Subcutaneous abdominal adipose tissue (tissue), 5 donors: ENCODE results near the gene CPB2.

ENCODE experiments used
- H3K27ac ChIP-seq: one replicate; pipeline ENCODE4 v1.7.0; 2013; ENCODE audit warnings: low read depth, mild to moderate bottlenecking, inconsistent platforms, low read length, moderate library complexity
- H3K27me3 ChIP-seq, 5 donors: one replicate each; pipeline ENCODE4 v1.7.0; 2013; ENCODE audit warnings: low read length in 5 of 5, inconsistent platforms in 1 of 5; ENCODE audit not compliant: control insufficient read depth in 5 of 5, insufficient read depth in 4 of 5
- H3K36me3 ChIP-seq, 5 donors: one replicate each; pipeline ENCODE4 v1.7.0; 2013; ENCODE audit warnings: low read length in 5 of 5; ENCODE audit not compliant: control insufficient read depth in 5 of 5, insufficient read depth in 5 of 5
- H3K4me1 ChIP-seq, 5 donors: one replicate each; pipeline ENCODE4 v1.7.0; 2013; ENCODE audit warnings: low read length in 5 of 5, mild to moderate bottlenecking in 3 of 5, moderate library complexity in 1 of 5; ENCODE audit not compliant: control insufficient read depth in 5 of 5, insufficient read depth in 5 of 5
- H3K4me3 ChIP-seq, 5 donors: one replicate each; pipeline ENCODE4 v1.7.0; 2013; ENCODE audit warnings: low read length in 5 of 5, low read depth in 1 of 5
- H3K9ac ChIP-seq, 5 donors: one replicate each; pipeline ENCODE4 v1.7.0; 2013; ENCODE audit warnings: low read length in 5 of 5, mild to moderate bottlenecking in 4 of 5, moderate library complexity in 3 of 5
- H3K9me3 ChIP-seq, 5 donors: one replicate each; pipeline ENCODE4 v1.7.0; 2013; ENCODE audit warnings: low read length in 5 of 5; ENCODE audit not compliant: control insufficient read depth in 5 of 5
- donor health status: healthy.
- donor health status: healthy.
- donor health status: healthy.
- donor health status: healthy.
- donor health status: healthy.

Gene CPB2

GRCh38 chr13:46116653-46117502 lies 12.0 kb upstream of the CPB2 start:
- no peak overlapping the region for H3K9ac ChIP-seq
- no peaks in the 10 kb centered on the region for H3K9me3 ChIP-seq
- H3K4me1 ChIP-seq = no peaks in the 10 kb centered on the region
- H3K27ac ChIP-seq = no peak overlapping the region
- H3K27me3 ChIP-seq = no peaks in the 10 kb centered on the region
- no peaks in the 10 kb centered on the region for H3K36me3 ChIP-seq
- no peak overlapping the region for H3K4me3 ChIP-seq

- Histone ChIP-seq H3K36me3 (no peaks in the 10 kb centered on the region), H3K27me3 (peaks cover 0 to 2% (median 0%) of the 10 kb centered on the region in 5 donors), H3K9ac (no peak overlapping the region), H3K9me3 (no peaks in the 10 kb centered on the region), H3K4me1 (no peaks in the 10 kb centered on the region), H3K27ac (no peak overlapping the region), H3K4me3 (no peak overlapping the region)
These were observed 9.8 kb upstream of the CPB2 start for GRCh38 chr13:46114613-46115012.

GRCh38 chr13:46113596-46113995 lies 8.8 kb upstream of the CPB2 start:
- Histone ChIP-seq H3K27me3 (peaks cover 0 to 2% (median 0%) of the 10 kb centered on the region in 5 donors), H3K27ac (no peak overlapping the region), H3K4me1 (no peaks in the 10 kb centered on the region), H3K9ac (no peak overlapping the region), H3K4me3 (no peak overlapping the region), H3K9me3 (no peaks in the 10 kb centered on the region), H3K36me3 (no peaks in the 10 kb centered on the region)

GRCh38 chr13:46111151-46111550 lies 6.3 kb upstream of the CPB2 start:
- H3K27me3 ChIP-seq = peaks cover 0 to 2% (median 0%) of the 10 kb centered on the region in 5 donors
- H3K9ac ChIP-seq = no peak overlapping the region
- no peaks in the 10 kb centered on the region for H3K4me1 ChIP-seq

GRCh38 chr13:46109451-46109850 lies 4.6 kb upstream of the CPB2 start:
- Histone ChIP-seq H3K9me3 (no peaks in the 10 kb centered on the region), H3K36me3 (no peaks in the 10 kb centered on the region), H3K27me3 (peaks cover 0 to 2% (median 0%) of the 10 kb centered on the region in 5 donors), H3K27ac (no peak overlapping the region), H3K4me1 (no peaks in the 10 kb centered on the region), H3K4me3 (no peak overlapping the region), H3K9ac (no peak overlapping the region)

More at GRCh38 chr13:46111151-46111550, 6.3 kb upstream of the CPB2 start:
- no peaks in the 10 kb centered on the region for H3K36me3 ChIP-seq
- no peak overlapping the region for H3K4me3 ChIP-seq
- no peak overlapping the region for H3K27ac ChIP-seq
- no peaks in the 10 kb centered on the region for H3K9me3 ChIP-seq

GRCh38 chr13:46106839-46107371 lies 2.1 kb upstream of the CPB2 start:
- Histone ChIP-seq H3K9ac (no peak overlapping the region), H3K9me3 (no peaks in the 10 kb centered on the region), H3K27ac (no peak overlapping the region), H3K36me3 (no peaks in the 10 kb centered on the region), H3K27me3 (peaks cover 0 to 2% (median 0%) of the 10 kb centered on the region in 5 donors), H3K4me1 (peaks cover 0 to 2% (median 0%) of the 10 kb centered on the region in 5 donors), H3K4me3 (no peak overlapping the region)

GRCh38 chr13:46103037-46103436 lies 1.8 kb downstream of the CPB2 start:
- no peak overlapping the region for H3K27ac ChIP-seq
- no peaks in the 10 kb centered on the region for H3K36me3 ChIP-seq
- H3K27me3 ChIP-seq = no peaks in the 10 kb centered on the region
- H3K9me3 ChIP-seq = no peaks in the 10 kb centered on the region
- H3K4me3 ChIP-seq = no peak overlapping the region
- no peak overlapping the region for H3K9ac ChIP-seq
- H3K4me1 ChIP-seq = peaks cover 0 to 10% (median 0%) of the 10 kb centered on the region in 5 donors

- peaks cover 0 to 10% (median 0%) of the 10 kb centered on the region in 5 donors for H3K4me1 ChIP-seq
- H3K36me3 ChIP-seq = no peaks in the 10 kb centered on the region
- no peak overlapping the region for H3K27ac ChIP-seq
These were observed 2.6 kb downstream of the CPB2 start for GRCh38 chr13:46102255-46102605.

GRCh38 chr13:46101484-46102254 lies 3.2 kb downstream of the CPB2 start:
- Histone ChIP-seq H3K27ac (no peak overlapping the region), H3K36me3 (no peaks in the 10 kb centered on the region), H3K27me3 (no peaks in the 10 kb centered on the region), H3K4me1 (peaks cover 0 to 10% (median 0%) of the 10 kb centered on the region in 5 donors), H3K9me3 (no peaks in the 10 kb centered on the region), H3K4me3 (no peak overlapping the region), H3K9ac (no peak overlapping the region)

More at GRCh38 chr13:46102255-46102605, 2.6 kb downstream of the CPB2 start:
- Histone ChIP-seq H3K27me3 (no peaks in the 10 kb centered on the region), H3K9me3 (no peaks in the 10 kb centered on the region), H3K4me3 (no peak overlapping the region), H3K9ac (no peak overlapping the region)

- Histone ChIP-seq H3K4me3 (no peak overlapping the region), H3K4me1 (peaks cover 0 to 10% (median 0%) of the 10 kb centered on the region in 5 donors), H3K27me3 (no peaks in the 10 kb centered on the region), H3K27ac (no peak overlapping the region), H3K36me3 (no peaks in the 10 kb centered on the region), H3K9me3 (no peaks in the 10 kb centered on the region), H3K9ac (no peak overlapping the region)
These were observed 3.8 kb downstream of the CPB2 start for GRCh38 chr13:46101002-46101401.
